ENCODE measurements around the gene LBX1.

DNA sequence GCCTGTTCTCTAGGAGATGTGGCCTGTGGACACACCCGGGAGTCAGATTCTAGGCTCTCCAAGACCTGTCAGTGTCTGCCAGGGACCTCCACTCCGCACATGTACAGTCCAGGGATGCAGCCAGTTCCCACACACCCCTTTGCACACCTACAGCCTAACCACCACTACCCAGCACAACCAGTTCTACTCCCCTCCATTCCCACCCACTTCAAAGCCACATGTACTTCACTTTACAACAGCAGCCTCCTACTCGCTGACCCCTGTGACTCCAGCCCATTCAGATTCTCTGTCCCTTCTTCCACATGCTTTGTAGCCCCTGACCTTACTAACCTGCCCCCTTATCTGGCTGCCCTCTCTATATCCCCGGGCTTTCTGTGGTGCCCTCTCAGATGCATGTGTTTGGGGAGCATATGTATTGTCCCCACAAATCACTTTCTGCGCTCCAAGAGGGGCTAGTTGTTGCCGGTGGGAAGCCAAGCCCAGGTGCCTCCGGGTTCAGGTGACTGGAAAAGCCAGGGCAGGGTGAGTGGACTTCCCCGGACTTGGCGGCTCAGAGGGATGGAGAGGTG, 7.2 kb downstream of the LBX1 start:
- TF ChIP-seq, protein P1, sequence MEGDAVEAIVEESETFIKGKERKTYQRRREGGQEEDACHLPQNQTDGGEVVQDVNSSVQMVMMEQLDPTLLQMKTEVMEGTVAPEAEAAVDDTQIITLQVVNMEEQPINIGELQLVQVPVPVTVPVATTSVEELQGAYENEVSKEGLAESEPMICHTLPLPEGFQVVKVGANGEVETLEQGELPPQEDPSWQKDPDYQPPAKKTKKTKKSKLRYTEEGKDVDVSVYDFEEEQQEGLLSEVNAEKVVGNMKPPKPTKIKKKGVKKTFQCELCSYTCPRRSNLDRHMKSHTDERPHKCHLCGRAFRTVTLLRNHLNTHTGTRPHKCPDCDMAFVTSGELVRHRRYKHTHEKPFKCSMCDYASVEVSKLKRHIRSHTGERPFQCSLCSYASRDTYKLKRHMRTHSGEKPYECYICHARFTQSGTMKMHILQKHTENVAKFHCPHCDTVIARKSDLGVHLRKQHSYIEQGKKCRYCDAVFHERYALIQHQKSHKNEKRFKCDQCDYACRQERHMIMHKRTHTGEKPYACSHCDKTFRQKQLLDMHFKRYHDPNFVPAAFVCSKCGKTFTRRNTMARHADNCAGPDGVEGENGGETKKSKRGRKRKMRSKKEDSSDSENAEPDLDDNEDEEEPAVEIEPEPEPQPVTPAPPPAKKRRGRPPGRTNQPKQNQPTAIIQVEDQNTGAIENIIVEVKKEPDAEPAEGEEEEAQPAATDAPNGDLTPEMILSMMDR (IDR thresholded peaks at IDR 0.05) = no peak
- TF ChIP-seq POLR2A (IDR thresholded peaks at IDR 0.05) (no peak), POLR2AphosphoS5 (IDR thresholded peaks at IDR 0.05; ENCODE audit: insufficient read depth in 1 of 2, low read depth in 1 of 2) (no peak)

Measured in vagina (tissue), 2 donors.